ENCODE data around the gene CSMD2.

- TF ChIP-seq CTCF (IDR thresholded peaks at IDR 0.05) (no peak), POLR2A (IDR thresholded peaks at IDR 0.05) (no peak)
Measured at GRCh38 chr1:34132161-34132420, 32.9 kb downstream of the CSMD2 start.
